ENCODE data around the gene RNF213. TPM values are rescaled to one million over a fixed set of nuclear protein-coding genes. Genes with fewer than 3 reads are reported as not detected.
"Not testable (repeated sequence)": the region's sequence is repeated elsewhere in the genome, so short reads cannot be mapped to it uniquely, and the experiment has no call there.

Gene RNF213
- total RNA-seq, 1 experiment from 2014 or later: 28.6 TPM

GRCh38 chr17:80316927-80317705 lies 56.5 kb downstream of the RNF213 start:
- DNase-seq (ENCODE audit: low read depth): no peak

DNA sequence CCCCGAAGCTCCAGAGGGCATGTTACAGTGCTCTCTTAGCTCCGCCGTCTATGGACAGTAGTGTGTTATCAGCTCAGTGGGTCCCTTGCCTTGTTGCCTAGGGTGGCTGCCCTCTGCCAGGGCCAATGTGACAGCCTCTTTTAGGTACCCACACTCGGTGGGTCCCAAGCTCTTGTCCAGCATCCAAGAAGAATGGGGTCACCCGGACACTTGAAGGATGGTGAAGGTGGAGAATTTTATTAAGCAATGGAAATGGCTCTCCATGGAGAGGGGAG lies 57.0 kb downstream of the RNF213 start:
- no peak for DNase-seq (ENCODE audit: low read depth)

- DNase-seq (ENCODE audit: low read depth): no peak
Observed at GRCh38 chr17:80318166-80318565, 57.5 kb downstream of the RNF213 start.

- DNase-seq (ENCODE audit: low read depth): no peak
Observed at GRCh38 chr17:80319262-80319998, 58.8 kb downstream of the RNF213 start.

GRCh38 chr17:80319999-80320344 lies 59.3 kb downstream of the RNF213 start:
- no peak for DNase-seq (ENCODE audit: low read depth)

GRCh38 chr17:80320496-80320895 lies 59.8 kb downstream of the RNF213 start:
- DNase-seq (ENCODE audit: low read depth): no peak

DNA sequence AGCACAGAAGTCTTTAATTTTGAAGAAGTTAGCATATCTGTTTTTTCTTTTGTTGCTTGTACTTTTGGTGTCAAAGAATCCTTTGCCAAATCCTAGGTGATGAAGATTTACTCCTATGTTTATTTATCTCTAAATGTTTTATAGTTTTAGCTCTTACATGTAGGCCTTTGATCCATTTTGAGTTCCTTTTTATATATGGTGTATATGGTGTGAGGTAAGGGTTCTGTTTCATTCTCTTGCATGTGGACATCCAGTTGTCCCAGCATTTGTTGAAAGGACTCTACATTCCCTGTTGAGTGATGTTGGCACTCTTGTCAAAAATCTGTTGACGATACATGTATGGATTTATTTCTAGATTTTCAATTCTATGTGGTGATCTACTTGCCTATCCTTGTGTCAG lies 62.2 kb downstream of the RNF213 start:
- DNase-seq (ENCODE audit: low read depth): no peak

DNA sequence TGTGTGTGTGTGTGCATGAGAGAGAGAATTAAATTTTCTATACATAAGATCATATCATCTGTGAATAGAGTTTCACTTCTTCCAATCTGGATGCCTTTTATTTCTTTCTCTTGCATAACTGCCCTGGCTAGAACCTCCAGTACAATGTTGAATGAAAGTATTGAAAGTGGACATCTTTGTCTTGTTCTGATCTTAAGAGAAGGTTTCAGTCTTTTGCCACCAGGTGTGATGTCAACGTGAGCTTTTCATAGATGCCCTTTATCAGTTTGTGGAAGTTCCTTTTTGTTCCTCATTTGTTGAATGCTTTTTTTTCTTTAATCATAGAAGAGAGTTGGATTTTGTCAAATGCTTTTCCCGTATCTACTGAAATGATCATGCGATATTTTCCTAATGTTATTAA lies 63.3 kb downstream of the RNF213 start:
- DNase-seq (ENCODE audit: low read depth): no peak

DNA sequence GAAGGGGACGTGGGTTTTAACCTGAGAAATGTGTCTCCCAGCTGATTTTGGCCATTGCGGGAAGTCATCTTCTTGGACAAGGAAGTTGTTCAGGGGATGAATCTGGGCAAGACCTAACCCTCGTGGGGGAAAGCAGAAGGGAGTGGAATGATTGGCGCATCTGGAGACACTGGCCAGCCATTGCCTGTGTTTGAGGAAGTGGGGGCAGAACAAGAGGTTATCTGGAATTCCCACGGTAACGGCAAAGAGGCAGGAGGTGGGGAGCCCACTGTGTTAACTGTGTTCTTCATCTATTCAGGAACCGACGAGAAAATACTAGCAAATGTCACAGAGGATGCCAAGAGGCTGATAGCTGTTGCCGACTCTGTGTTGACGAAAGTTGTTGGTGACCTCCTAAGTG lies 66.9 kb downstream of the RNF213 start:
- no peak for DNase-seq (ENCODE audit: low read depth)

GRCh38 chr17:80328634-80329380 lies 68.2 kb downstream of the RNF213 start:
- no peak for DNase-seq (ENCODE audit: low read depth)

- DNase-seq (ENCODE audit: low read depth): not testable (repeated sequence)
Observed at GRCh38 chr17:80329421-80329820, 68.8 kb downstream of the RNF213 start.

DNA sequence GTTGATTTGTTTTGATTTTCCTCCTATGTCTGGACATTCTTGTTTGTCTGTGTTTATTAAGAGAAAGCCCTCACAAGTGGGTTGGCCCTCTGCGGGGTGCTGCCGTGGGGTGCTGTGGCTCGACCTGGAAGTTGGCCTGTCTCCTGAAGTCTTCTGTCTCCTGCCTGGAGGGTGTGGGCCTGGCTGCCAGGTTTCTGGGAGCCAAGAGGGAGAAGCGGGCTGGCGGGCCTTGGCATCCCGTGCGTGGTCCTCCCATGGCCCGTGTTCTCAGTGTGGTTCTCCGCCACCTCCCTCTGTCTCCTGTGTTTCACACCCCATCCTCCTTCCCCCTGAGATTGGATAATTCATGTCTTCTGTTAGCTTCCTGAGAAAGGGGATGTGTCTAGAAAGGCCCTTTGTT lies 69.6 kb downstream of the RNF213 start:
- no peak for DNase-seq (ENCODE audit: low read depth)

- not testable (repeated sequence) for DNase-seq (ENCODE audit: low read depth)
Observed at GRCh38 chr17:80330938-80331337, 70.3 kb downstream of the RNF213 start.

GRCh38 chr17:80331820-80332219 lies 71.2 kb downstream of the RNF213 start:
- DNase-seq (ENCODE audit: low read depth): no peak

DNA sequence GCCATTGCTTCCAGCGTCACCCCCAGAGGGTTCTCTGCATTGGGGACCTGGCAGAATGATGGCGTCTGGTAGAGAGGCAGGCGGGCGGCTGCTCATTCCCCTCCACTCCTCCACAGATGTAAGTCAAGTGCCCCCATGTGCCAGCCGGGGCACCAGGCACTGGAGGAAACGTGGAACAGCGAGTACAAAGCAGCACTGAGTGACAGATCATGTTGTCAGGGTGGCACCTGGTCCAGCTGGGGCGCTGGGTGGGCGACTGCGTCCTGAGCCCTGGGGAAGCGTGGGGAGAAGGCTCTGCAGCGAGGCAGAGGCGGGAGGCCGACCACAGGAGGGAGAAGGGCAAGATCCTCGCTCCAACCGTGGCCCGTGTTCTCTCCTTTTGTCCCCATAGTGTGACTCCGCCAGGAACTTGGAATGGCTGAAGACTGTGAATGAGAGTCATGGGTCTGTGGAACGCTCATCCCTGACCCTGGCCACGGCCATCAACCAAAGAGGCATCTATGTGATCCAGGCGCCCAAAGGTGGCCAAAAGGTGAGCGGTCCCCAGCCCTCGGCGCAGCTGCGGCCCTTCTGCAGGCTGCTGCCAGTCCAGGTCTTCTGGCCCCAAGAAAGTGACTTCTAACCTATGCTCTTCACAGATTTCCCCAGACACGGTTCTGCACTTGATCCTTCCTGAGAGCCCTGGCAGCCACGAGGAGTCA lies 76.7 kb downstream of the RNF213 start:
- no peak for DNase-seq (ENCODE audit: low read depth)

DNA sequence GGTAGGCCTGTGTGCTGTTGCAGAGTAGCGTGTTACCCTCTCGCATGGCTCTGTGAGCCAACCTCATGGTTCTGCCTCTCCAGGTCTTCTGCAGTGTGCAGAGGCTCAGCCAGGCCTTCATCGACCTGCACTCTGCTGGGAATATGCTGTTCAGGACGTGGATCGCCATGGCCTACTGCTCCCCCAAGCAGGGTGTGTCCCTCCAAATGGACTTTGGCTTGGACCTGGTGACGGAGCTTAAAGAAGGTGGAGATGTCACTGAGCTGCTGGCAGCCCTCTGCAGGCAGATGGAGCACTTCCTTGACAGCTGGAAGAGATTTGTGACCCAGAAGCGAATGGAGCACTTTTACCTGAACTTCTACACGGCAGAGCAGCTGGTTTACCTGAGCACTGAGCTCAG lies 78.5 kb downstream of the RNF213 start:
- DNase-seq (ENCODE audit: low read depth): no peak

DNA sequence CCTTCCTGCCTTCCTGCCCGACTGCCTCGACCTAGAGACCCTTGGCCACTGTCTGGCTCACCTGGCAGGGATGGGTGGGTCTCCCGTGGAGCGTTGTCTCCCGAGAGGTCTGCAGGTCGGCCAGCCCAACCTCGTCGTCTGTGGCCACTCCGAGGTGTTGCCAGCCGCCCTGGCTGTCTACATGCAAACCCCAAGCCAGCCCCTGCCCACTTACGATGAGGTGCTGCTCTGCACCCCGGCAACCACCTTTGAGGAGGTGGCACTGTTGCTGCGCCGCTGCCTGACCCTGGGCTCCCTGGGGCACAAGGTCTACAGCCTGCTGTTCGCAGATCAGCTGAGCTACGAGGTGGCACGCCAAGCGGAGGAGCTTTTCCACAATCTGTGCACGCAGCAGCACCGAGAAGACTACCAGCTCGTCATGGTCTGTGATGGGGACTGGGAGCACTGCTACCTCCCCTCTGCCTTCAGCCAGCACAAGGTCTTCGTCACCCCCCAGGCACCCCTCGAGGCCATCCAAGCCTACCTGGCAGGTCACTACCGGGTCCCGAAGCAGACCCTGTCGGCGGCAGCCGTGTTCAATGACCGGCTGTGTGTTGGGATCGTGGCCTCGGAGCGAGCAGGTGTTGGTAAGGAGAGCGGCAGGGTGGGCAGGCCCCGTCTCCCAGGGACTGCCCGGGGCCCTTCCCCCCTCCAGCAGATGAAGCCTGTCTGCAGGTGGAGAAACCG lies 79.2 kb downstream of the RNF213 start:
- no peak for DNase-seq (ENCODE audit: low read depth)

DNA sequence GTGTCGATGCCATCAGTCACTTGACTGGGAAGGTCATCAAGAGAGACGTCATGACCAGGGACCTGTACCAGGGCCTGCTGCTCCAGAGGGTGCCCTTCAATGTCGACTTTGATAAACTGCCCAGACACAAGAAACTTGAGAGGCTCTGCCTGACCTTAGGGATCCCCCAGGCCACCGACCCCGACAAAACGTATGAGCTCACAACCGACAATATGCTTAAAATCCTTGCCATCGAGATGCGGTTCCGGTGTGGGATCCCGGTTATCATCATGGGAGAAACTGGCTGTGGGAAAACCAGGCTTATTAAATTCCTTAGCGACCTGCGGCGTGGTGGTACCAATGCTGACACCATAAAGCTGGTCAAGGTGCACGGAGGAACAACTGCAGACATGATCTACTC lies 84.7 kb downstream of the RNF213 start:
- no peak for DNase-seq (ENCODE audit: low read depth)

GRCh38 chr17:80345841-80346497 lies 85.3 kb downstream of the RNF213 start:
- DNase-seq (ENCODE audit: low read depth): no peak

GRCh38 chr17:80346498-80347275 lies 86.0 kb downstream of the RNF213 start:
- no peak for DNase-seq (ENCODE audit: low read depth)

Data from HT1080 (cell line).